ENCODE data around the gene LPP.

- TF ChIP-seq CTCF (IDR thresholded peaks at IDR 0.05; ENCODE audit: low read length): no peak
- TF ChIP-seq EZH2 (IDR thresholded peaks at IDR 0.05; ENCODE audit: borderline replicate concordance, low read length): no peak
Observed at GRCh38 chr3:188473045-188473444, 319.1 kb downstream of the LPP start.
